GM12875 (cell line): ENCODE measurements around the gene TMTC3.
"Not testable (repeated sequence)": the region's sequence is repeated elsewhere in the genome, so short reads cannot be mapped to it uniquely, and the experiment has no call there.

Experiments used
- H3K4me3 ChIP-seq: one replicate; pipeline ENCODE4 v1.5.1; 2011; ENCODE audit warnings: low read depth, low read length, control low read depth
- CTCF ChIP-seq: IDR thresholded peaks from 2 replicates; pipeline ENCODE4 v1.5.1; 2011; ENCODE audit warnings: low read depth, mild to moderate bottlenecking, control low read depth, inconsistent platforms, low read length, moderate library complexity, borderline replicate concordance; ENCODE audit not compliant: insufficient read depth

Gene TMTC3

GRCh38 chr12:88122666-88123065 is 19.4 kb upstream of the TMTC3 start:
- no peak for TF ChIP-seq CTCF
- no peak overlapping the region for H3K4me3 ChIP-seq

GRCh38 chr12:88127099-88127498 is 15.0 kb upstream of the TMTC3 start:
- no peak overlapping the region for H3K4me3 ChIP-seq
- no peak for TF ChIP-seq CTCF

- H3K4me3 ChIP-seq = no peak overlapping the region
- TF ChIP-seq CTCF = no peak
Measured at GRCh38 chr12:88127855-88128254, 14.3 kb upstream of the TMTC3 start.

GRCh38 chr12:88132392-88132791 is 9.7 kb upstream of the TMTC3 start:
- H3K4me3 ChIP-seq = no peak overlapping the region
- no peak for TF ChIP-seq CTCF

- H3K4me3 ChIP-seq = not testable (repeated sequence)
Measured at GRCh38 chr12:88133181-88133580, 8.9 kb upstream of the TMTC3 start.

GRCh38 chr12:88139711-88140110 is 2.4 kb upstream of the TMTC3 start:
- H3K4me3 ChIP-seq = not testable (repeated sequence)

GRCh38 chr12:88141425-88141773 is 708 bp upstream of the TMTC3 start:
- peak overlapping the region; percentile 65 for H3K4me3 ChIP-seq
- no peak for TF ChIP-seq CTCF

GRCh38 chr12:88142610-88142991 is 494 bp downstream of the TMTC3 start:
- H3K4me3 ChIP-seq = peak overlapping the region; percentile 61
- TF ChIP-seq CTCF = no peak
